Ishikawa (cell line): Measurements from ENCODE around the gene SYNE1.

ENCODE experiments used
- CEBPB ChIP-seq: IDR thresholded peaks from 2 replicates; pipeline ENCODE4 v1.6.1; 2012
- CREB1 ChIP-seq: IDR thresholded peaks from 2 replicates; pipeline ENCODE4 v1.6.1; 2012; ENCODE audit warnings: low read depth
- EGR1 ChIP-seq: IDR thresholded peaks from 2 replicates; pipeline ENCODE4 v1.6.1; 2012
- EP300 ChIP-seq: IDR thresholded peaks from 2 replicates; pipeline ENCODE4 v1.6.1; 2012; ENCODE audit warnings: borderline replicate concordance
- FOXM1 ChIP-seq: IDR thresholded peaks from 2 replicates; pipeline ENCODE4 v1.6.1; 2012; ENCODE audit warnings: low read depth, borderline replicate concordance
- NFIC ChIP-seq: IDR thresholded peaks from 2 replicates; pipeline ENCODE4 v1.6.1; 2012
- RAD21 ChIP-seq: IDR thresholded peaks from 2 replicates; pipeline ENCODE4 v1.6.1; 2012; ENCODE audit warnings: low read depth
- TAF1 ChIP-seq: IDR thresholded peaks from 2 replicates; pipeline ENCODE4 v1.6.1; 2012; ENCODE audit warnings: low read depth, mild to moderate bottlenecking
- TCF12 ChIP-seq: IDR thresholded peaks from 2 replicates; pipeline ENCODE4 v1.6.1; 2012; ENCODE audit warnings: low read depth
- TEAD4 ChIP-seq: IDR thresholded peaks from 2 replicates; pipeline ENCODE4 v1.6.1; 2012
- YY1 ChIP-seq: IDR thresholded peaks from 2 replicates; pipeline ENCODE4 v1.6.1; 2012; ENCODE audit warnings: low read depth
- ZBTB7A ChIP-seq: IDR thresholded peaks from 2 replicates; pipeline ENCODE4 v1.6.1; 2012; ENCODE audit warnings: low read depth
- TF ChIP-seq, protein P1 (sequence below): IDR thresholded peaks from 2 replicates; pipeline ENCODE4 v1.6.1; 2012; ENCODE audit warnings: low read depth, mild to moderate bottlenecking
- TF ChIP-seq, protein P2 (sequence below): IDR thresholded peaks from 2 replicates; pipeline ENCODE4 v1.6.1; 2012
- TF ChIP-seq, protein P3 (sequence below): IDR thresholded peaks from 2 replicates; pipeline ENCODE4 v1.6.1; 2012

SYNE1 gene

GRCh38 chr6:152110886-152111820, 526.0 kb downstream of the SYNE1 start:
- TF ChIP-seq TAF1: no peak
- TF ChIP-seq, protein P1, sequence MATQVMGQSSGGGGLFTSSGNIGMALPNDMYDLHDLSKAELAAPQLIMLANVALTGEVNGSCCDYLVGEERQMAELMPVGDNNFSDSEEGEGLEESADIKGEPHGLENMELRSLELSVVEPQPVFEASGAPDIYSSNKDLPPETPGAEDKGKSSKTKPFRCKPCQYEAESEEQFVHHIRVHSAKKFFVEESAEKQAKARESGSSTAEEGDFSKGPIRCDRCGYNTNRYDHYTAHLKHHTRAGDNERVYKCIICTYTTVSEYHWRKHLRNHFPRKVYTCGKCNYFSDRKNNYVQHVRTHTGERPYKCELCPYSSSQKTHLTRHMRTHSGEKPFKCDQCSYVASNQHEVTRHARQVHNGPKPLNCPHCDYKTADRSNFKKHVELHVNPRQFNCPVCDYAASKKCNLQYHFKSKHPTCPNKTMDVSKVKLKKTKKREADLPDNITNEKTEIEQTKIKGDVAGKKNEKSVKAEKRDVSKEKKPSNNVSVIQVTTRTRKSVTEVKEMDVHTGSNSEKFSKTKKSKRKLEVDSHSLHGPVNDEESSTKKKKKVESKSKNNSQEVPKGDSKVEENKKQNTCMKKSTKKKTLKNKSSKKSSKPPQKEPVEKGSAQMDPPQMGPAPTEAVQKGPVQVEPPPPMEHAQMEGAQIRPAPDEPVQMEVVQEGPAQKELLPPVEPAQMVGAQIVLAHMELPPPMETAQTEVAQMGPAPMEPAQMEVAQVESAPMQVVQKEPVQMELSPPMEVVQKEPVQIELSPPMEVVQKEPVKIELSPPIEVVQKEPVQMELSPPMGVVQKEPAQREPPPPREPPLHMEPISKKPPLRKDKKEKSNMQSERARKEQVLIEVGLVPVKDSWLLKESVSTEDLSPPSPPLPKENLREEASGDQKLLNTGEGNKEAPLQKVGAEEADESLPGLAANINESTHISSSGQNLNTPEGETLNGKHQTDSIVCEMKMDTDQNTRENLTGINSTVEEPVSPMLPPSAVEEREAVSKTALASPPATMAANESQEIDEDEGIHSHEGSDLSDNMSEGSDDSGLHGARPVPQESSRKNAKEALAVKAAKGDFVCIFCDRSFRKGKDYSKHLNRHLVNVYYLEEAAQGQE: no peak

- no peak for TF ChIP-seq RAD21
- no peak for TF ChIP-seq CREB1
- no peak for TF ChIP-seq EP300
- TF ChIP-seq TEAD4: no peak
- no peak for TF ChIP-seq EGR1
- TF ChIP-seq, protein P2, sequence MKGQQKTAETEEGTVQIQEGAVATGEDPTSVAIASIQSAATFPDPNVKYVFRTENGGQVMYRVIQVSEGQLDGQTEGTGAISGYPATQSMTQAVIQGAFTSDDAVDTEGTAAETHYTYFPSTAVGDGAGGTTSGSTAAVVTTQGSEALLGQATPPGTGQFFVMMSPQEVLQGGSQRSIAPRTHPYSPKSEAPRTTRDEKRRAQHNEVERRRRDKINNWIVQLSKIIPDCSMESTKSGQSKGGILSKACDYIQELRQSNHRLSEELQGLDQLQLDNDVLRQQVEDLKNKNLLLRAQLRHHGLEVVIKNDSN: no peak
- no peak for TF ChIP-seq YY1
- no peak for TF ChIP-seq NFIC
- no peak for TF ChIP-seq CEBPB
- TF ChIP-seq, protein P1: no peak
- TF ChIP-seq, protein P3, sequence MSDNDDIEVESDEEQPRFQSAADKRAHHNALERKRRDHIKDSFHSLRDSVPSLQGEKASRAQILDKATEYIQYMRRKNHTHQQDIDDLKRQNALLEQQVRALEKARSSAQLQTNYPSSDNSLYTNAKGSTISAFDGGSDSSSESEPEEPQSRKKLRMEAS: no peak
- TF ChIP-seq TCF12: no peak
- TF ChIP-seq FOXM1: no peak
- TF ChIP-seq ZBTB7A: no peak
- no peak for TF ChIP-seq TAF1
Observed at GRCh38 chr6:152107973-152108372, 529.2 kb downstream of the SYNE1 start.

GRCh38 chr6:152100183-152100618, 537.0 kb downstream of the SYNE1 start:
- TF ChIP-seq, protein P1: no peak
- TF ChIP-seq ZBTB7A (no peak), TAF1 (no peak), CREB1 (no peak), NFIC (no peak), FOXM1 (no peak), EP300 (no peak), EGR1 (no peak), YY1 (no peak), RAD21 (no peak), TEAD4 (no peak), TCF12 (no peak), CEBPB (no peak)
- TF ChIP-seq, protein P3: no peak
- TF ChIP-seq, protein P2: no peak

DNA sequence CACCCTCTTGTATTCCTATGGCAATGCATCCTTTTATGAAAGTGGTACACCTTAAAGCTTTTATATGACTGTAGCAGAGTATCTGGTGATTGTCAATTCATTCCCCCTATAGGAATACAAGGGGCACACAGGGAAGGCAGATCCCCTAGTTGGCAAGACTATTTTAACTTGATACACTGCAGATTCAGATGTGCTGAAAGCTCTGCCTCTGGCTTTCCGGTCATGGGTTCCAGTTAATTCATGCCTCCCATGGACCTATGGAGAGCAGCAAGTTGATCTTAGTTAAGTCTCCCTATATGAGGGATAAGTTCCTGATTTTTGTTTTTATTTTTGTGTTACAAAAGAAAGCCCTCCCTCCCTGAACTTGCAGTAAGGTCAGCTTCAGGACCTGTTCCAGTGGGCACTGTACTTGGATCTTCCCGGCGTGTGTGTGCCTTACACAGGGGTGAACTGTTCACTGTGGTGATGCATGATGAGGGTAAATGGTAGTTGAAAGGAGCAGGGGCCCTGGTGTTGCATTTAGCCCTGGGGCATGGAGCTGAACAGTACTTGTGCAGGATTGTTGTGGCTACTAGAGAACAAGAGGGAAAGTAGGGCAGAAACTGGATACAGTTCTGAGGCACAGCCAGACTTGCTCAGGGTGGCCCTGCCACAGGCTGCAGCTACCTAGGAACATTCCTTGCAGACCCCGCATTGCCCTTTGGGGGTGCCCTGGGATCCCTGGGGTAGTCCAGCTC, 537.5 kb downstream of the SYNE1 start:
- TF ChIP-seq, protein P1: no peak
- no peak for TF ChIP-seq EGR1
- no peak for TF ChIP-seq TAF1
- TF ChIP-seq EP300: no peak
- TF ChIP-seq TEAD4: no peak
- TF ChIP-seq CEBPB: no peak
- no peak for TF ChIP-seq NFIC
- no peak for TF ChIP-seq YY1
- no peak for TF ChIP-seq FOXM1
- no peak for TF ChIP-seq RAD21
- TF ChIP-seq TCF12: no peak
- TF ChIP-seq, protein P3: no peak
- TF ChIP-seq, protein P2: no peak
- no peak for TF ChIP-seq ZBTB7A
- TF ChIP-seq CREB1: no peak
